NT2/D1 (cell line): ENCODE data around the gene RBCK1.

Source experiments
- SUZ12 ChIP-seq: IDR thresholded peaks from 2 replicates; pipeline ENCODE4 v1.6.1; 2011; ENCODE audit not compliant: insufficient read length, insufficient read depth; ENCODE audit errors: extremely low read depth
- YY1 ChIP-seq: IDR thresholded peaks from 2 replicates; pipeline ENCODE4 v1.6.1; 2011; ENCODE audit not compliant: insufficient read length, insufficient read depth
- ZNF274 ChIP-seq: IDR thresholded peaks from 2 replicates; pipeline ENCODE4 v1.6.1; 2011; ENCODE audit warnings: mild to moderate bottlenecking, low read depth, low read length

DNA sequence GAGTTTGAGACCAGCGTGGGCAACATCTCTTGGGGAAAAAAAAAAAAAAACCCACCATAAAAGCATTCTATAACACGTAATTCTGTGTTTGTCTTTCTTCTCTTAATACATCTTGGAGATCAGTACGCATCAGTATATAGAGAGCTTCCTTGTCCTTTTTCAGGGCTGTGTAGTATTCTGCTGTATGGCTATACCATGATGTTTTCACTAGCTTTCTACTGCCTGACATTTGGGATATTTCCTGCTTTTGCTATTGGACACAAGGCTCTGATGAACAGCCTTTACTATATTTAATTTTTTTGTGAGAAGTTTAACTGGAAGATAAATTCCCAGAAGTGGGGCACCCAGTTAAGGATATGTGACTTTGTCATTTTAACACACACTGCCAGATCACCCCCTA is 20.6 kb upstream of the RBCK1 start:
- TF ChIP-seq SUZ12: no peak
- TF ChIP-seq YY1: no peak
- TF ChIP-seq ZNF274: no peak
